ENCODE data around the gene ARHGAP25. TPM values are rescaled to one million over a fixed set of nuclear protein-coding genes. Genes with fewer than 3 reads are reported as not detected.

ARHGAP25 gene
- total RNA-seq, 3 donors from 2014 or later (not counting 1 experiment from before 2014, with no cell fraction given) = 122 to 180 (median 155) TPM

DNA sequence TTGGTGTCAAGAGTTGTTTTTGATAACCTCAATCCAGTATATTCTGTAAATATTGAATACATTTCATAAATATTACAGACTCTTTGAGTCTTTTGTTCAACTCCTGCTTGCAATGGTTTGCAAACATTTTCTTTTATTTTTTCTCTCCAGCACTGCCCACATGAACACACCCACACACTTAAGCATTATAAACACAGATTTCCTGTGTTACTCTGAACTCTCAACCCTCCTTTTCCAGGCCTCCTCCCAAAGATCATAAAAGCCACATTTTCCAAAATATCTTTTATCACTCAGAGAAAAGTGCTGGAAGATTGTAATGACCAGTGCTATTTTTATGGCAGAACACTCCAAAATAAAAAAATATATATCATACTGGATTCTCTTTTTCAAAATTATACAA lies 20.5 kb downstream of the ARHGAP25 start:
- Histone ChIP-seq H3K27ac (ENCODE audit: low read length) (no peak overlapping the region), H3K27me3 (ENCODE audit: control insufficient read depth, insufficient read depth, low read length) (no peaks in the 10 kb centered on the region), H3K4me1 (ENCODE audit: control insufficient read depth, insufficient read depth, low read length) (peaks cover 34% of the 10 kb centered on the region), H3K4me3 (ENCODE audit: low read length) (no peak overlapping the region), H3K9me3 (ENCODE audit: control insufficient read depth, insufficient read depth, low read length) (no peaks in the 10 kb centered on the region), H3K36me3 (ENCODE audit: control insufficient read depth, insufficient read depth, low read length) (no peaks in the 10 kb centered on the region)
- Mint-ChIP-seq H3K4me3 (peak overlapping the region; percentile 85), H3K36me3 (peaks cover 13% of the 10 kb centered on the region), H3K9me3 (peaks cover 5% of the 10 kb centered on the region in 2 donors), H3K27me3 (ENCODE audit: low read depth in 2 of 2) (no peaks in the 10 kb centered on the region), H3K4me1 (peaks cover 56% of the 10 kb centered on the region in 2 donors), H3K27ac (peak overlapping the region; percentile 92 to 98)
- ATAC-seq = no peak
- no peak for DNase-seq
- intact Hi-C loops (cut with micrococcal nuclease) = no loop called here
- TF ChIP-seq, protein P1, sequence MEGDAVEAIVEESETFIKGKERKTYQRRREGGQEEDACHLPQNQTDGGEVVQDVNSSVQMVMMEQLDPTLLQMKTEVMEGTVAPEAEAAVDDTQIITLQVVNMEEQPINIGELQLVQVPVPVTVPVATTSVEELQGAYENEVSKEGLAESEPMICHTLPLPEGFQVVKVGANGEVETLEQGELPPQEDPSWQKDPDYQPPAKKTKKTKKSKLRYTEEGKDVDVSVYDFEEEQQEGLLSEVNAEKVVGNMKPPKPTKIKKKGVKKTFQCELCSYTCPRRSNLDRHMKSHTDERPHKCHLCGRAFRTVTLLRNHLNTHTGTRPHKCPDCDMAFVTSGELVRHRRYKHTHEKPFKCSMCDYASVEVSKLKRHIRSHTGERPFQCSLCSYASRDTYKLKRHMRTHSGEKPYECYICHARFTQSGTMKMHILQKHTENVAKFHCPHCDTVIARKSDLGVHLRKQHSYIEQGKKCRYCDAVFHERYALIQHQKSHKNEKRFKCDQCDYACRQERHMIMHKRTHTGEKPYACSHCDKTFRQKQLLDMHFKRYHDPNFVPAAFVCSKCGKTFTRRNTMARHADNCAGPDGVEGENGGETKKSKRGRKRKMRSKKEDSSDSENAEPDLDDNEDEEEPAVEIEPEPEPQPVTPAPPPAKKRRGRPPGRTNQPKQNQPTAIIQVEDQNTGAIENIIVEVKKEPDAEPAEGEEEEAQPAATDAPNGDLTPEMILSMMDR (IDR thresholded peaks at IDR 0.05) = no peak

DNA sequence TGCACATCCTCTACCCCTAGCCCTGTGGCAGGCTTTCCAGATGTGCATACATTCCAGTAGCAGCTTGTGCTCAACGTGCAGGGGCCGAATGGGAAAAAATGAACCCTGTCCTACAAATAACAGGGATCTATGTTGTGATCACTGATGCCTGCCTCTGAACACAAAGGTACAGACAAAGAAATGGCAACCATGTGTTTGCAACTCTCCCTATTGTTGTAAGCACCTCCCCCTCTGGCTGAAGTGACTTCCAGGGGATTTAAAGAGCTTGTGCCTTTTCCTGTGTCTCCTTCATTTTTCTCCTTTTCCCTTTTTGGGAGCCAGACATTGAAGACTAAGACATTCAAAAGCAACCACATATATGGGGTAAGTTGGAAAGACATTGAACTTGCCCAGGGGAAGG lies 21.6 kb downstream of the ARHGAP25 start:
- ATAC-seq (no peak), DNase-seq (no peak)
- no peak overlapping the region for H3K4me3 Mint-ChIP-seq
- peaks cover 13% of the 10 kb centered on the region for H3K36me3 Mint-ChIP-seq
- H3K27me3 Mint-ChIP-seq (ENCODE audit: low read depth in 2 of 2) = no peaks in the 10 kb centered on the region
- no peaks in the 10 kb centered on the region for H3K27me3 ChIP-seq (ENCODE audit: control insufficient read depth, insufficient read depth, low read length)
- TF ChIP-seq, protein P1 (IDR thresholded peaks at IDR 0.05) = no peak
- H3K27ac ChIP-seq (ENCODE audit: low read length) = no peak overlapping the region
- H3K9me3 ChIP-seq (ENCODE audit: control insufficient read depth, insufficient read depth, low read length) = no peaks in the 10 kb centered on the region
- no peak overlapping the region for H3K4me3 ChIP-seq (ENCODE audit: low read length)
- peaks cover 55 to 59% of the 10 kb centered on the region in 2 donors for H3K4me1 Mint-ChIP-seq
- H3K4me1 ChIP-seq (ENCODE audit: control insufficient read depth, insufficient read depth, low read length) = peaks cover 34% of the 10 kb centered on the region
- WGBS (ENCODE audit: insufficient coverage) = 88% methylated on average over 2 of the region's 2 CpGs
- peak overlapping the region in 1 of 2 donors; percentile 98 for H3K27ac Mint-ChIP-seq
- H3K9me3 Mint-ChIP-seq = peaks cover 5% of the 10 kb centered on the region in 2 donors
- intact Hi-C loops (cut with micrococcal nuclease) = no loop called here
- H3K36me3 ChIP-seq (ENCODE audit: control insufficient read depth, insufficient read depth, low read length) = no peaks in the 10 kb centered on the region

DNA sequence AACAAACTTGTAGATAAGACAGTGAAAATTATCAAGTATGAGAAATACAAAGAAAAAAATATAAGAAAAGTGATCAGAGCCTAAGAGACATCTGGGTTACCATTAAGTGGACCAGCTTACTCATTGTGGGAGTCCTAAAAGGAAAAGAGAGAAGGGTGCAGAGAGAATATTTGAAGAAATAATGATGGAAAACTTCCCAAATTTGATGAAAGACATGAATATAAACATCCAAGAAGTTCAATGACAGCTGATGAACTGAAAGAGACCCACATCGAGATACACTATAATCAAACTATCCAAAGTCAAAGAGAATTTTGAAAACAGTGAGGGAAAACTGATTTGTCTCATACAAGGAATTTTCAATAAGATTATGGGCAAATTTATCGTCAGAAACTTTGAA lies 22.5 kb downstream of the ARHGAP25 start:
- ATAC-seq (no peak), DNase-seq (no peak)
- WGBS (ENCODE audit: insufficient coverage) = 90% methylated on average over 2 of the region's 2 CpGs
- Histone ChIP-seq H3K27me3 (ENCODE audit: control insufficient read depth, insufficient read depth, low read length) (no peaks in the 10 kb centered on the region), H3K9me3 (ENCODE audit: control insufficient read depth, insufficient read depth, low read length) (no peaks in the 10 kb centered on the region), H3K27ac (ENCODE audit: low read length) (no peak overlapping the region), H3K4me3 (ENCODE audit: low read length) (no peak overlapping the region), H3K36me3 (ENCODE audit: control insufficient read depth, insufficient read depth, low read length) (no peaks in the 10 kb centered on the region), H3K4me1 (ENCODE audit: control insufficient read depth, insufficient read depth, low read length) (peaks cover 28% of the 10 kb centered on the region)
- Mint-ChIP-seq H3K9me3 (peaks cover 5% of the 10 kb centered on the region in 2 donors), H3K27ac (no peak overlapping the region), H3K27me3 (ENCODE audit: low read depth in 2 of 2) (no peaks in the 10 kb centered on the region), H3K4me1 (peaks cover 50 to 59% of the 10 kb centered on the region in 2 donors), H3K4me3 (no peak overlapping the region), H3K36me3 (peaks cover 13% of the 10 kb centered on the region)
- intact Hi-C loops (cut with micrococcal nuclease) = no loop called here
- TF ChIP-seq, protein P1 (IDR thresholded peaks at IDR 0.05) = no peak

DNA sequence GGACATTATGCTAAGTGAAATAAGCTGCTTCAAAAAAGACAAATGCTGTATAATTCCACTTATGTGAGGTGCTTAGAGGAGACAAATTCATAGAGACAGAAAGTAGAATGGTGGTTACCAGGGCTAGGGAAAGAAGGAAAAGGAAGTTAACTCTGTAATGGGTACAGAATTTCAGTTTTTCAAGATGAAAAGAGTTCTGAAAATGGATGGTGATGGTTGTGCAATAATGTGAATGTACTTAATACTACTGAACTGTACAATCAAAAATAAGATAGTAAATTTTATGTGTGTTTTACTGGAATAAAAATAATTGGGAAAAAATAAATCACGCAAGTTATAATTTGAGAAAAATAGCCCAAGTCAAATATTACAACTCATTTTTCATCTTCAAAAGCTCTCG lies 27.5 kb downstream of the ARHGAP25 start:
- ATAC-seq (no peak), DNase-seq (no peak)
- H3K27ac ChIP-seq (ENCODE audit: low read length) = peak overlapping the region; percentile 81
- Mint-ChIP-seq H3K9me3 (peaks cover 0 to 3% of the 10 kb centered on the region in 2 donors), H3K36me3 (peaks cover 3% of the 10 kb centered on the region), H3K27ac (peak overlapping the region in 1 of 2 donors; percentile 93), H3K27me3 (ENCODE audit: low read depth in 2 of 2) (peaks cover 0 to 4% of the 10 kb centered on the region in 2 donors), H3K4me3 (peak overlapping the region; percentile 6), H3K4me1 (peaks cover 49 to 61% of the 10 kb centered on the region in 2 donors)
- 57% methylated on average over 1 of the region's 2 CpGs for WGBS (ENCODE audit: insufficient coverage)
- TF ChIP-seq, protein P1 (IDR thresholded peaks at IDR 0.05) = no peak
- peaks cover 36% of the 10 kb centered on the region for H3K4me1 ChIP-seq (ENCODE audit: control insufficient read depth, insufficient read depth, low read length)
- H3K27me3 ChIP-seq (ENCODE audit: control insufficient read depth, insufficient read depth, low read length) = no peaks in the 10 kb centered on the region
- no peaks in the 10 kb centered on the region for H3K36me3 ChIP-seq (ENCODE audit: control insufficient read depth, insufficient read depth, low read length)
- H3K4me3 ChIP-seq (ENCODE audit: low read length) = no peak overlapping the region
- intact Hi-C loops (cut with micrococcal nuclease) = loop anchor here (1.0 kb wide), 2 partner anchors 8 to 9 kb away; no protein-coding TSS in a partner anchor
- H3K9me3 ChIP-seq (ENCODE audit: control insufficient read depth, insufficient read depth, low read length) = no peaks in the 10 kb centered on the region
